Testis (tissue), 2 donors: ENCODE data around the gene ITPKB.

Source experiments
- CTCF ChIP-seq, 3 experiments: fragments of 450-650 bp in 2 of 3; fragments of 200-600 bp in 1 of 3; sonication (generic) in 1 of 3; IDR thresholded peaks; one replicate each; pipeline ENCODE4 v1.5.1; 2016 to 2019; ENCODE audit warnings: antibody characterized with exemption in 3 of 3, mild to moderate bottlenecking in 2 of 3, moderate library complexity in 1 of 3
- POLR2A ChIP-seq: fragments of 450-650 bp; IDR thresholded peaks from one replicate; pipeline ENCODE4 v1.6.1; 2017; ENCODE audit warnings: antibody characterized with exemption, mild to moderate bottlenecking, moderate library complexity

DNA sequence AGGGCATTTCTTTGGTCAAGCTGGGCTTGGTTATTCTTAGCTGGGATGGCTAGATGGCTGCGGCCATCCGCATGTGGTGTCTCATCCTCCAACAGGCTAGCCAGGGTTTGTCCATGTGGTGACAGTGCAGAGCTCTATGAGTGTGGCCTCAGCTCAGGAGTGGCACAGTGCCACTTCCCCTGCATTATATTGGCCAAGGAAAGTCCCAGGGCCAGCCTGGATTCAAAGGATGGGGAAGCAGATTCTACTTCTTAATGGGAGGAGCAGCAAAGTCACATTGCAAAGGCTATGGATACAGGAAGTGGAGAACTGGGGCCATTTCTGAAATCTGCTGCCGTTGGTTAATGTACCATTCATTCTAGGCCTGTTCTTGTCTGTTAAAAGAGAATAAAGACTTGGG lies 156.1 kb downstream of the ITPKB start:
- TF ChIP-seq CTCF (IDR thresholded peaks at IDR 0.05): no peak
- TF ChIP-seq POLR2A: no peak
